GM18907 (cell line): ENCODE data around the gene IGFL4.

Experiments used
- ATAC-seq: cut with Tn5 transposase; IDR thresholded peaks from one replicate; pipeline ENCODE4 v1.9.1; 2021; ENCODE audit warnings: mild to moderate bottlenecking, moderate library complexity; ENCODE audit not compliant: unreplicated experiment

The IGFL4 gene

DNA sequence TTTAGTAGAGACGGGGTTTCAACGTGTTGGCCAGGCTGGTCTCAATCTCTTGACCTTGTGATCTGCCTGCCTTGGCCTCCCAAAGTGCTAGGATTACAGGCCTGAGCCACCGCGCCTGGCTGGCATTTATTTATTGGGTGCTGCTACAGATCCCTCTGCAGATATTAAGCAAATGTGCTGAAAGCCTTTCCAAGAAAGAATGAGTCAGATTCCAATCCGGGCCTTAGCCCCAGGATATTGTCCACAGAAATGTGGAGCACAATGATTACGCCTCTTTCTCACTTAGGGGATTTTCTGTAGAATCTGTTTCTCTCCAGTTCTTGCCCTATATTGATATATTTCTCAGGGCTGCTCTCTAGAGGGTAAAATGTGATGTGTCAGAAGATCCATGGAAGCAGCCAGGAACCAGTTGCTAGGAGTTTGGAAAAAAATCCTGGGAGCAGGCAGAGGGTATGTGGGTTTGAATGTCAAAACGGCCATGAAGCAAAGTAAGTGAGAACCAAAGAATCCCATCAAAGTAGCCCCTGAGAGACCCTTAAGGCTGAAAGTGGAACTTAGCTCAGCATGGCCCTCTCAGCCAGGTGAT lies 24.8 kb upstream of the IGFL4 start:
- no peak for ATAC-seq

DNA sequence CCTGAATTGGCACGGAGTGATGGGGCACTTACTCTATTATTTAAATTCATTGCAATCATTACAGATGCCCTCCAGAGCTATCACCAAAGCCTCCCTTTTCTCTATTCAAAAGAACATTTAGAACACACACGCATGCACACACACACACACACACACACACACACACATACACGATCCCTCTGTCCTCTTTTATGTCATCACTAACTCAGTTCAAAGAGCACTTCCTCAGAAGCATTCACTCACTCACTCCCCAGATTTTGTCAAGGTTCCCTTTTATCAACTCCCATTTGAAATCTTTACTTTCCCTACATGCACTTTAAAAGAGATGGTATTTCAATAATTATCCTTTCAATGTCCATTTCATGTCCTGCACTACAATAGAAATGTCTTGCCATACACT lies 22.4 kb upstream of the IGFL4 start:
- no peak for ATAC-seq

DNA sequence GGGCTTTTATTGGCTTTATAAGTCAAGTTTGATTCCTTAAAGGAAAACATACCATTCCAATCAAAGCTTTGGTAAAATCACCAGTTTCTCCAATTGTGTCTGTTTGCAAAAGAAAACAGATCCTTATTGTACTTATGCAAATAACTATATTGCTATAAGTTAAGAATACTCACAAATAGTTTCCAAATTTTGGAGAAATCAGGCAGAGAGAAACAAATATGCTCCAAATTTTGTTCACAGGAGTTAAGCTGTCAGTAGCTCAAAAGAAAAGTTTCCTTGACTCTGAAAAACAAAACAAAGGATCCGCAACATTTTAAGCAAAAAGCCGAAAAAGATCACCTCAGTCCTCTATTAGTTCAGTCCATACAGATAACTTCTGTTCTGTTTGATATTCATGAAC lies 19.2 kb upstream of the IGFL4 start:
- ATAC-seq: no peak

DNA sequence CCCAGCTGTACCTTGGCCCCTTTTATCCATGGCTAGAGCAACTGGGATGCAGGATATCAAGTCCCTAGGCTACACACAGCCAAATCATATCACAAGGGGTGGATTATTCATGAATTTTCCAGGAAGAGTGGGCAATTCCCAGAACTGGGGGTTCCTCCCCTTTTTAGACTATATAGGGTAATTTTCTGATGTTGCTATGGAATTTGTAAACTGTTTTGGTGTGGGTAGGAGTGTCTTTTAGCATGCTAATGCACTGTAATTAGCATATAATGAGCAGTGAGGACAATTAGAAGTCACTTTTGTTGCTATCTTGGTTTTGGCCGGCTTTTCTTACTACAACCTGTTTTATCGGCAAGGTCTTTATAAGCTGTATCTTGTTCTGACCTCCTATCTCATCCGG lies 18.0 kb upstream of the IGFL4 start:
- ATAC-seq: no peak

DNA sequence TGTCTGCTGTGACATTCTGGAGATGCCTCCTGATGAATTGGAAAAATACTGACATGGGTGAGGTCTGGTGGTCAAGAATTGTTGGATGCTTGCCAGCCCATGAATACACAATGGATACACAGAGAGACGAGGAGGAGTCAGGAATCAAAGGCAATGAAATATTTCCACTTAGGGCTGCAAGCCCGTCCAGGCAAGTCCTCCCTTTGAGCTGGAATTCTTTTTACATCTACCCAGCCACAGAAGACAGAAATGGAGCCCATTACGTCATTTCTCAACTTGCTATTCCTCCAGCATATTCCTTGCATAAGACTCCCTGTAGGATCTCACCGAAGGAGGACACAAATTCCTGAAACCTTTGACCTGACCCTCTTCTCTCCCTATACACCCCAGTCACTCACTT lies 15.7 kb upstream of the IGFL4 start:
- no peak for ATAC-seq

DNA sequence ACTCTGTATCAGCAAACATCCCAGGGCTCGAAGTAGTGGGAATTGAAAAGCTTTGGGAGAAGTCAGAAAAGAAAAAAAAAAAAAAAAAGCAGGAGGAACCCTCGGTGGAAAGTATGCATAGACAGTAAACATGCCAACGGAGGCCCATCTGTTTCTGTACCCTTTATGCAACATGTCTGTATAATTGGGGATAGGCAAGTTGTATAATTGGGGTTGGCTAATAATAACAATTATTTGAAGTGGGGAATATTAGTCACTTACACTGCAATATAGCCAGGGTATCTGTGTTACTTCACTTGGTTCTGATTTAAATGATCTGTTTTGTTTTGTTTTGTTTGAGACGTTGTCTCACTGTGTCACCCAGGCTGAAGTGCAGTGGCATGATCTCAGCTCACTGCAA lies 12.1 kb upstream of the IGFL4 start:
- no peak for ATAC-seq

DNA sequence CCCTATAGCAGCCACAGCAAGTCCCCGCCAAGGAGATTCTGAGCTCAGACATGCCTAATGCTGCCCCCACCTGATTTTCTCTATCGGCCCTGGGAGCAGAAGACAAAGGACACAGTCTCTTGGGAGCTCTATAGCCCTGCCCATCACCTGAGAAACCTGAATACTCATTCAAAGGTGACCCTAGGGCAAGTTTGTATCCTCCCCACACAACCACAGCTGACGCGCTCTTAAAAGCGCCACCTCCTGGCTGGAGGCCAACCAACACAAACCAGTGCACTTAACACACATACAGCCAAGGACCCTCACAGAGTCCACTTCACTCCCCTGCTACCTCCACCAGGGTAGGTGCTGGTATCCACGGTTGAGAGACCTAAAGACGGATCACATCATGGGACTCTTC lies 8.8 kb upstream of the IGFL4 start:
- no peak for ATAC-seq

DNA sequence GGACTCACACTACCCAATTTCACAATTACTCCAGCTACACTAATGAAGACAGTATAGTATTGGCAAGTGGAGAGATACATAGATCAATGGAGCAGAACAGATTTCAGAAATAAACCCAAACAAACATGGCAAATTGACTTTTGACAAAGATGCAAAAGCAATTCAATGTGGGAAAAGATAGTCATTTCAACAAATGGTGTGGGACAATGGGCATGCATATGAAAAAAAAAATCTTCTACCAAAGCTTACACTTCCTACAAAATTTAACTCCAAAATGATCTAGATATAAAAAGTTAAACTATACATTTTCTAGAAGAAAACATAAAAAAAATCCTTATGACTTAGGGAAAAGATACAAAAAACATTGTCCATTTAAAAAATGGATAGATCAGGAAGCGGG lies 2.7 kb upstream of the IGFL4 start:
- ATAC-seq: no peak

DNA sequence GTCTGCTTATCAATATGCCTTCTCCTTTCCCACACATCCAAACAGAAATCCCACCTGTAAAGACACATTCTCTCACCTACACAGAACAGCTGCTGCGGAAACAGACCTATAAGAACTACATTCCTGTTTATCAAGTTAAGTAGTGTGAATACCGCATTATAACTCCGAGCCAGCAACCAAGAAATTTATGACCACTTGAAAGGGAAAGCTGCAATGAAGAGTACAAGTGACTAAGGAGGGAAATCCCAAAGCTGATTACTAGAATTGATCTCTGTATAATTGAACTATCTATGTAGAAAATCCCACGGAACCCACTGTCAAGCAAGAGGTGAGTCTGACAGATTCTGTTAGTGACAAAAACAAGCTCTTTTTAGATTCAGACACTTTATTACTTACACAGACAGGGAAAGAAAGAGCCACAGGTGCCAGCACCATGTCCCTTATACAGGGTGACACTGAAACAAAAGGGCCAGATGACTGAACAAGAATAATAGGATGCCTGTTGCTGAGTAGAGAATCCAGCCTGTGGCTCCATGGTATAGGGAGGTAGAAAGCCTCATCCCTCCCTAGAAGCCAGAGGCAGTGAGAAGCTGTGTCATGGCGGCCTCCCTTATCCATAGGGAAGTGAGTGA lies 1.6 kb upstream of the IGFL4 start:
- no peak for ATAC-seq

DNA sequence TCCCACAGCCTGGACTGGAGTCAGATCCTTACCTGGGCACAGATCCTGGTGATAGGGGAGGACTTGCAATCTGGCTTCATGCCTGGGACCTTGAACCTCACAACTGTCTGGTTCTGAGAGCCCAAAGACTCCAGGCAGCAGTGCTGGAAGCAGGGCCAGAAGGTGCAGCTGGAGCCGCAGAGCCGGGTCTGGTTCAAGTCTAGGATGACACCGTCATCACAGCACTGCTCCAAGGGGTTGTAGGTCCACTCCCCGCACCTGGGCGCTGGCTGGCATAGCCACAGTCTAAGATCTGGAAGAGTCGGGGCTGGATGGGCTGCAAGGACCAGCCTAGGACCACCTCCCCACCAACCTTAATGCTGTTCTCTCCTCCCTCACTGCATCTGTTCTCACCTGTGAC lies 677 bp downstream of the IGFL4 start:
- ATAC-seq: no peak

DNA sequence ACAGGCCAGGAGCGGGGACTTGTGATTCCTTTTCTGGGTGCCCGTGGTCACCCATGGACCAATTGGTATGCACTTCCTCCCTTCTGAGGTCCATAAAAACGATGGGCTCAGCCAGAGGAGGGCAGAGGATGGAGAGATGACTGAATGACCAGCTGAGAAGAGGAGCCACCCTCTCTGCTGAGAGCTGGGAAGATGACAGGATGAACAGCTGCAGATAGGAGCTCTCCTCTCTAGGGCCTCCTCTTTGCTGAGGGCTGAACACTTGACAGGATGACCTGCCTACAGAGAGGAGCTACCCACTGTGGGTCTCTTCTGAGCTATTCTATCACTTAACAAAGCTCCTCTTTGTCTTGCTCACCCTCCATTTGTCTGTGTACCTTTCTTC lies 4.1 kb downstream of the IGFL4 start:
- ATAC-seq: no peak

DNA sequence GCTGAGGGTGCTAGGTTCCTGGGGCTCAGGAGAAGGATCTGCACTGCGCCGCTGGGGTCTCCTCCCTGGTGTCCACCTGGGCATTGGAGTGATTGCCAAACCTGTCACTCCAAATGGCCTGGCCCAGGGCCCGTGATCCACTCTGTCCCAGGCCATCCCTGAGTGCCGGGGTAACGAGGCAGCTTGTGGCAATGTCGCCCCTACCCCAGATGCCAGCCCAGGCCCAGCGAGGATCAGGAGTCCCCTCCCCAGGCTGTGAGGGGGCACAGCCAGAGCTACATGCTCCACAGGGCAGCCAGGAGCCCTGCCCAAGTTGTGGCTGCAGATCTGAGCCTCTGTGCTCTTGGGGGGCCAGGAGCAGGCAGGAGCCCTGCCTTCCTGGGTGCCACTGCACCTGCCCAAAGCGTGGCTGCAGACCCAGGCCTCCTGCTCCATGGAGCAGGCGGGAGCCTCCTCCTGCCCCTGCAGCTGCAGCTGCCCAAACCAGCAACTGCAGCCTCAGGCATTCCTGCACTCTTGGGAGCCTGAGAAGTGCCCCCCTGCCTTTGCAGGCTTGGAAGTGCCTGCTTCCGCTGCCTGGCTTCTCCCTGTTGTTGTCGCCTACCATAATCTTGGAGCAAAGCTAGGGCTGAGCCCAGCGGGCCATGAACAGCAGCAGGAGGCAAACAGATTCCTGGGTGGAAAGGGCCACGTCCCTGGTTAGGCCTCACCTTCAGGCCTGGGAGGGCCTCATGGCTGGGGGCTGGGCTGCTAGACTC lies 4.6 kb downstream of the IGFL4 start:
- no peak for ATAC-seq

DNA sequence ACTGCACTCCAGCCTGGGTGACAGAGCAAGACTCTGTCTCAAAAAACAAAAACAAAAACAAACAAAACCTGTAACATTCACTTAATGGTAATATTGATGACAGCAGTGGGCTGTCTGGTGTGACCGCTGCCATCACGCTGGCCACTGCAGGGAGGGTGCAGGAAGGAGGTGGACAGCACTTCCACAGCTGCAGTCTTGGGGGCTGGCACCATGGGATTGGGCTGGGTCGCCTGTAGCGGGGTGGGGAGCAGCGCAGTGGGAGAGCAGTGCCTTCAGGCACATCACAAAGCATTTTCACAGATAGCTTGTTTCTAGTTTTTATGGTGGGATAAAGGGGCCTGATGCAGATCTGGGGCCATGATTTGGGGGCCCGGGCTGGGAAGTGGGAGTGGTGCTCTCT lies 5.3 kb downstream of the IGFL4 start:
- no peak for ATAC-seq

DNA sequence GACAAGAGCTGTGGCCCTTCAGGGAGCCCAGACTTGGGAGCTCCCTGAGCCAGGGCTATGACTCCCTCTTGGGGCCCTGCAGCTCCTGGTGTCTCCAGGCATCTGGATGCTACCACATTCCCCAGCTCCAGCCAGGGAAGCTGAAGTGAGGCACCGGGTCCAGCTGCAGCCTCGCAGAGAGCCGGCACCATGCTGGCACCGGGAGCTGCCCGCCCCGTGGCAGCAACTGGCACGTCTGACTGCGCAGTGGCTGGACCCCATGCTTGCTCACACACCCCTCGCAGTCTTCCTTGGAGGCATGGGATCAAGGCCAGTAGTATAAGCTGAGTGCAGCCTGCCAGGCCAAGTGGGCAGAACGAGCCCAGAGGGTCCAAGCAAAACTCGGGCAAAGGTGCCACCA lies 7.4 kb downstream of the IGFL4 start:
- ATAC-seq: no peak

DNA sequence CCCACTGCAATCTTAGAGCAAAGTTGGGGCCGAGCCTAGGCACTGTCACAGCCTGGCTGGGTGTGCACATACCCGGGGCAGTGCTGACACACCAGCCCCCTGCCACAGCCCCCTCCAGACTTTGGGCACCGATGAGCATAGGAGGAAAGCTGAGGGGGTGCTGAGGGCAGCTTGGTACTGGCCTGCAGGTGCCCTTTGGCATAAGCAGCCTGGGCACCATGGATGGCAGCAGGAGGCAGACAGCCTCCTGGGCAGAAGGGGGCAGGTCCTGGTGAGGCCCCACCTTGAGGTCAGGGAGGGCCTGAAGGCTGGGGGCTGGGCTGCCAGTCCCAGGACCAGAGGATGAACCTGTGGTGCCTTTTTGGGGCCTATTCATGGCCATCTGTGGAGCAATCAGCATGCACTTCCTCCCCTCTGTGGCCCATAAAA lies 8.2 kb downstream of the IGFL4 start:
- no peak for ATAC-seq

DNA sequence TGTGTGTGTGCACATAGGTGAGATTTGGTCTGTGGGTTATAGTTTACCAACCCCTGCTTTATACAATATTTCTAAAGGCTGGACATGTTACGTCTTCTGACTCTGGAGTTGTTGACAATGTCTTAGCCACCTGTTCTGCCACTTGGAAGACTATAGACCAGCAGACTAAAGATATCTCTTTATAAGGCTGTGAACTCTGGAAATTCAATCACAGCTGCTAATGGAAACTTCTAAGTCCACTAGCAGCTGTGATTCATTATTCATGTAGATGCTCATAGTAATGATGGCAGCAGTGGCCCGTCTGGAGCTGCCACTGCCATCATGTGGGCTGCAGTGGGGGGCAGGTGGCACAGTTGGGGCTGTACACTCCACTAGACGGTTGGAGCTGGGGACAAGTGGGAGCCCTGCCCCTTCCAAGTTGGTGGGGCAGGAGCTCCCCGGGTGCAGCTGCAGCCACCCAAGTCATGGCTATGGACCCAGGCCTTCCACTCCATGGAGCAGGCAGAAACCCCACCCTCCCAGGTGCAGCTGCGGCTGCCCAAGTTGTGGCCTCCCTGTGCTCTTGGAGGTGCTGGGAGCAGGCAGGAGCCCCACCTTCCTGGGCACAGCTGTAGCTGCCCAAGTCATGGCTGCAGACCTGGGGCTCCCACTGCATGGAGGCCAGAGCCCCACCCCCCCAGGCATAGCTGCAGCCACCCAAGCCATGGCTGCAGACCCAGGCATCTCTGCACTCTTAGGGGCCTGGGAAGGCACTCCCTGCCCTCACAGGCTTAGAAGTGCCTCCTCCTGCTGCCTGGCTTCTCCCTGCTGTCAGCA lies 8.8 kb downstream of the IGFL4 start:
- no peak for ATAC-seq

DNA sequence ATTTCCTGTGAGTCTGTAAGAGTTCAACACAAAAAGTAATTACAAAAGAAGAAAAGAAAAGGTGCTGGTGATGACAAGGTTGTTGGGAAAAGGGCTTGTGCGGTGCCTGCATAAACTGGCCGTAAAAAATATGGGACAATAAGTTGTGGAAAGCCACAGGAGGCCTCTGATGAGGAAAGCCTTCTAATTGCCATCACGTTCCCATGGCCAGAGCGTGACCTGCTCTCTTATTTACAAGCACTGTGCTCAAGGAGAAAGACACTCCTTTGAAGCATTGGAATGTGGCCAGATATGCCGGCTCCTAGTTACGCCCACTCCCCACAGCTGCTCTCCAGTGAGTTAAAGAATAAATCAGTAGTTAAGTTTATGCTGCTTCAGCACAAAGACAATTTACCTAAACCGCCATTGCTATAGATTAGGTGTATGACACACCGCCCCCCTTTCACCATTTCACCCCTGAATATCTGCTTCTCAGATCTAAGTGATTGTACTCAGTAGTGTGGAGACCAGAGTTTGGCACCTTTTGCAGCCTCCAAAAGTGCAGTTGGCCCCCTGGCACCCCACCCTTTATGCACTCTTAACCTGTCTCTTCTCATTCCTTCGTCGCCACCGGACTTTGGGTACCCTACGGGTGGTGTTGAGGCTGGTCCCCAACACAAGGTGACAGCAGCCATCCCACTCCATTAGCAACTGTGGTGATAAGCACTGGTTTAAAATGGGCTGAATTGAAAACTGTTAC lies 9.8 kb downstream of the IGFL4 start:
- ATAC-seq: no peak

DNA sequence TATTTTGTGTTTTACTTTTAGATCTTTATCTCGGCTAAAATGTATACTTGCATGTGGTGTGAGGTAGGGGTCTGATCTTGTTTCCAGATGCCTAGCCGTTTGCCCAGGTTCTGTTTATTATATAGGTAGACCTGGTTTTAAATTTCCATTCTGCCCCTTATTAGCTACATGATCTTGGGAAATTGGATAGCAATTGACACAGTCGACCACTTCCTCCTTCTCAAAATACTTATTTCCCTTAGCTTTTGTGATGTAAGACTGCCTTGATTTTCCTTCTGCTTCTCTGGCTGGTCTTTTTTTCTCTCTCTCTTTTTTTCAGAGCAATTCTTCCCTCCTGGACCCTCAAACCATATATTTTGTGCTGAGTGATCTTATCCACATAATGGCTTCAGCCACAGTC lies 15.0 kb downstream of the IGFL4 start:
- no peak for ATAC-seq

DNA sequence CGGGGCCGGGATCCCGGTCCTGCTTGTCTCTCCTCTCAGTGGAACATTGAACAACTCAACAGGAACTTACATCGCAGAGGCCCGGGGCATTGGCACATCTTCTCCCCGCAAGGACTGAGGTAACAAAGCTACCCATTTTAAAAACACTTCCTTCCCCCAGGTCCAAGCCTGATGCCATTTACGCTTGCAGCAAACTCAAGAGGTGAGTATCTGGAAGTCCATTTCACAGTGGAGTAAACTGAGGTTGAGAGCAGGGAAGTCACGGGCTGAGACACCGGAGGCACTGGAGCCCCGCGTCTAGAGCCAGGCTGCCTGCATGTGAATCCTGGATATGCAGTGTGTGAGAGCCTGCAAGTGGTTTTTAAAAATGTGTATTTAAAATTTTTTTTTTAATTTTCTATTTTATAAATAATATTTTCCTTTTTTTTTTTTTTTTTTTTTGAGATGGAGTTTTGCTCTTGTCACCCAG lies 17.5 kb downstream of the IGFL4 start:
- no peak for ATAC-seq

DNA sequence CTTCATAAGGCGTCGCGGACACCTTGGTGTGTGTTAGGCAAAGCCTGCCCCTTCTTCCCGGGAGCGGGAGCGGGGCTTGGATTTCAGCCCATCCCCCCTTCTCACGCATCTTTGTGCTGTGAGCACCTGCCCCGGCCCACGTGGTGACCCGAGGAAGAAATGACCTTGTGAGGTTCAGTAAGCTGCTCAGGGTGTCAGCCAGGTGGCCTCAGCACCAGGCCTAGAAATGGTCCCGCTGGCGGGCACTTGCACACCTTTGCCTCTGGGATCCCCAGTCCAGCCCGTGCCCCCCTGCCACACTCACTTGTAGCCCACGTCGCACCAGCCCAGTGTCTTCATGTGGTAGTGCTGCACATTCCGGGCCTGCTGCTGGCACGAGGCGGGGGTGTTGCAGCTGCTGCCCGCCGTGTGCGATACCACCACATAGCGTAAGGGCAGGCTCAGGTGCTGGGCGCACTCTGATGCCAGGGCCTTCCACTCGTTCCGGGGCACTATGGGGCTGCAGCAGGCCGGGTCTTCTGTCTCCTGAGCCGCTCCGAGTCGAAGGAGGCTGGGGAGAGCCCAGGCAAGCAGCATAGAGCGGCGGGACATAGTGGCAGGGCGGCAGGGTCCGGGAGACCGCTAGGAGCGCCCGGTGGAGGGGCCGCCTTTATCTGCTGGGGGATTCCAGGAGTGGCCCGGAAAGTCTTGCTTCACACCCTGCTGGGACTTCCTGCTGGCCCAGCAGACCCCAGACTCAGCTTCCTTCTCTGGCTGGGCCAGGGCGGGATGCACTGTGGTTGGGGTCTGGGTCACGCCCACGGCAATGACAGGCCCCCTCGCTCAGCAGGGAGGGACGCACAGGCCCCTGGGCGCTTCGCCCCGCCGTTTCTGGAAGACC lies 18.1 kb downstream of the IGFL4 start, which contains the start of gene PGLYRP1:
TSS of gene PGLYRP1 (minus strand) at position 623 of the 880 bp plus-strand sequence. CDS start at position 591, 32 bp downstream.
- ATAC-seq: no peak
